Activated naive CD4-positive, alpha-beta T cell treated with anti-CD3 and anti-CD28 coated beads, Interleukin-2, amount 10 ng/mL, durations not matched to agents 7 days and 5 days (primary cell): Measurements from ENCODE around the gene UBE2E3.
"Not testable (repeated sequence)": the region's sequence is repeated elsewhere in the genome, so short reads cannot be mapped to it uniquely, and the experiment has no call there.

Experiments
- CTCF ChIA-PET: fragments of 350-600 bp; sonication (Branson Sonifier 250); formaldehyde crosslinking; loops from one replicate; lab custom pipeline; 2021; ENCODE audit warnings: antibody characterized with exemption; lab: Charles Lee
- DNase-seq: peaks from one replicate; pipeline ENCODE4 v3.0.0-alpha.2; 2020
- H3K27ac Mint-ChIP-seq: one replicate; pipeline ENCODE4 v1.8.0; 2021; ENCODE audit warnings: mild to moderate bottlenecking, moderate library complexity, mixed read lengths
- H3K27me3 Mint-ChIP-seq: one replicate; pipeline ENCODE4 v1.8.0; 2021; ENCODE audit warnings: mild to moderate bottlenecking, mixed read lengths
- H3K36me3 Mint-ChIP-seq: one replicate; pipeline ENCODE4 v1.8.0; 2021; ENCODE audit warnings: mixed read lengths
- H3K4me1 Mint-ChIP-seq: one replicate; pipeline ENCODE4 v1.8.0; 2021; ENCODE audit warnings: mixed read lengths
- H3K4me3 Mint-ChIP-seq: one replicate; pipeline ENCODE4 v1.8.0; 2021; ENCODE audit warnings: mild to moderate bottlenecking, moderate library complexity, mixed read lengths
- H3K9me3 Mint-ChIP-seq: one replicate; pipeline ENCODE4 v1.8.0; 2021; ENCODE audit warnings: mixed read lengths

UBE2E3 gene

DNA sequence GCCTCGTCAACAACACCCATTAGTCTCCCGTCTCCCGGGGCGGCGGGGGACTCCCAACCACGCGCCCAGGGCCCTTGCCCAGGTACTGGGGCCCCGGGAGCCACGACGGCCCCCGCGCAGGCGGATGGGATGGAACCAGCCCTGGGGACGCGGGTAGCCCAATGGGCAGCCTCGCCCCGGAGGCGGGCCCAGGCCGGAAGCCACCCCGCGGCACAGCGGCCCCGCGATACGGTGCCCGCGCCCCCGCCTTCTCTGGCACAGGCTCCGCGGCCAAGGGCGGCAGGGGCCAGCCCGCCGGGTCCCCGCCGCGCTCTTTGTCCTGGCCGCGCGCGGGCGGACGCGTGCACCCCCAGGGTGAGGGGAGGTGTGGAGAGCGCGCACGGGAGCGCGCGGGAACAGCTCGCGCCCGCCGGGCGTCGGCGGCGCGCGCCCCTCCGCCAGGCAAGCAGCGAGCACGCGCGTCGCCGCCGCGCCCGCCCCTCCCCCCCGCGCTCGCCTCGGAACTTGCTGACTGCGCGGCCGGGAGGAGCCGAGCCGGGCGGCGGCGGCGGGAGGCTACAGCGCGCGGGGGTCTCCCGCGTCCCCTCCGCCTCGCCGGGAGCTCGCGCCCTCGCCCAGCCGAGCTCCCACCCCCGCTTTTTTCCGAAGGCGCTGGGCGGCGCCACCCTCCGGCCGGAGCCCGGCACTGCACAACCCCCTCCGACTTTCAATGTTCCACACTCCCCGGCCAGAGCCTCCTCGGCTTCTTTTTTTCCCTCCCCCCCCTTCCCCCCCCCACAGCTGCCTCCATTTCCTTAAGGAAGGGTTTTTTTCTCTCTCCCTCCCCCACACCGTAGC lies at the start of gene UBE2E3:
TSS of gene UBE2E3 (plus strand) at position 500 of the 837 bp plus-strand sequence. CDS start 1,438 bp downstream, outside the sequence.
- CTCF ChIA-PET: interaction anchor here (0.6 to 1.5 kb wide), 9 partner anchors 9 to 912 kb away, joined by 3 to 6 read pairs (median 4); no protein-coding TSS in a partner anchor
- Mint-ChIP-seq H3K36me3 (peaks cover 19% of the 10 kb centered on the region), H3K9me3 (no peaks in the 10 kb centered on the region), H3K27ac (peak within 1 kb of the TSS; percentile 94), H3K4me3 (peak within 1 kb of the TSS; percentile 98), H3K4me1 (peaks cover 37% of the 10 kb centered on the region), H3K27me3 (peaks cover 33% of the 10 kb centered on the region)
- DNase-seq: peak; percentile 83

DNA sequence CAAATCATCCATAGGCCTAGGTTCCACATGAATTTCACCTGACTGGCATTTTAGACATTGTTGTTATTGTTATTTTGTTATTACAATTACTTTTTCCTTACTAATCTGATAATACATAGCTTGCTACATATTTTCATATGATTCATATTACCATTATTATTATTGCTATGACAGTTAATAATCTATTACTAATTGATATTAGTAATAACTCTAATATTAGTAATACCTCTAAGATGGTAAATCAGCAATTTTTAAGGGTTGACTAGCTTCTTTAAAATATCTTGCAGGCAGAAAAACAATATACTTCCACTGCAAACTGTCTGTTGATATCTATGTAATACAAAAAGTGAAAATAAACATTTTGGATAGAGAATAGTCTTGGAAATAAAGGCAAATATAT lies 48.6 kb upstream of the UBE2E3 start:
- Mint-ChIP-seq H3K4me3 (no peak overlapping the region), H3K36me3 (no peaks in the 10 kb centered on the region), H3K27me3 (no peaks in the 10 kb centered on the region), H3K27ac (no peak overlapping the region), H3K4me1 (no peaks in the 10 kb centered on the region), H3K9me3 (no peaks in the 10 kb centered on the region)
- CTCF ChIA-PET: no interaction called here
- no peak for DNase-seq

DNA sequence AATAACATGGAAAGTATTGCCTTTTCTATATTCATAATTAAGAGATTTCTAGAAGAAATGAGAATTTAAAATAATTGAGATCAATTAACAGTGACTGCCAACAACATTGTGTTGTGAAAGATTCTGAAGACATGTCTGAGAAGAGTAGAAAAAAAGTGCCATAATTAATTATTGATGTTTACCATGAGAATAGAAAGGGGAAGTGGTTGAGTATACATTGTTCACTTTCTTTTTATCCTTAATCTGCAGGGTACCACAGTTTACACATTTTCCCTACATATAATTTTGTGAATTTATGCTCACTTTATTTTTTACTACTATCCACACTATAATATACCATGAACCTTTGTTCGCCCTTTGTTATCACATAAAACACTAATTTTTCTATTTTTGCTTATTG lies 47.1 kb upstream of the UBE2E3 start:
- Mint-ChIP-seq H3K36me3 (no peaks in the 10 kb centered on the region), H3K27ac (no peak overlapping the region), H3K4me1 (peaks cover 5% of the 10 kb centered on the region), H3K4me3 (no peak overlapping the region), H3K9me3 (peaks cover 7% of the 10 kb centered on the region), H3K27me3 (no peaks in the 10 kb centered on the region)
- no peak for DNase-seq
- CTCF ChIA-PET: no interaction called here

- no peaks in the 10 kb centered on the region for H3K36me3 Mint-ChIP-seq
- H3K4me3 Mint-ChIP-seq: no peak overlapping the region
- H3K27ac Mint-ChIP-seq: no peak overlapping the region
- CTCF ChIA-PET: no interaction called here
- H3K9me3 Mint-ChIP-seq: peaks cover 7% of the 10 kb centered on the region
- no peak for DNase-seq
- no peaks in the 10 kb centered on the region for H3K27me3 Mint-ChIP-seq
- peaks cover 5% of the 10 kb centered on the region for H3K4me1 Mint-ChIP-seq
Observed at GRCh38 chr2:180934911-180935310, 45.5 kb upstream of the UBE2E3 start.

GRCh38 chr2:180937480-180937879 lies 42.9 kb upstream of the UBE2E3 start:
- CTCF ChIA-PET, H3K4me3 Mint-ChIP-seq, H3K27me3 Mint-ChIP-seq, H3K4me1 Mint-ChIP-seq, H3K36me3 Mint-ChIP-seq, H3K9me3 Mint-ChIP-seq: not testable (repeated sequence)
- peak overlapping the region; percentile 58 for H3K27ac Mint-ChIP-seq
- peak; percentile 22 for DNase-seq

DNA sequence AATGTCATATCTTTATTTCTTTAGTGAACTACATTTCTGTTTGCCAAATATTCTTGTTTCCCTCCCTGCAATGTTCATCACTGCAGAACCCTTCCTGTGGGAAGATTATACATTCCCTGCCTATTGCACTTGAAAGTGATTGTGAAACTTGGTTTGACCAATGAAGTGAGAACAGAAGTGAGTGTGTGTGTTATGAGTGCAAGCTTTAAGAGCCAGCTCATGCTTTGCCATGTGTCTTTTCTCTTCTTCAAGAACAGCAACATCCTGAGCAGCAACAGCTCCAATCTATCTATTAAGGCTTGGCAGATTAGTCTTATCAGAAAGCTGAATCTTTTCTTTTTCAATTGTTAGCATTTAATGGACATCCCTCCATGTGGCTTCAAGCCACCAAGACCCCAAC lies 42.0 kb upstream of the UBE2E3 start:
- CTCF ChIA-PET: interaction anchor here (1.1 kb wide), 1 partner anchor 42 kb away, joined by 3 read pairs; the partner anchor contains the start of gene UBE2E3
- no peak overlapping the region for H3K27ac Mint-ChIP-seq

DNA sequence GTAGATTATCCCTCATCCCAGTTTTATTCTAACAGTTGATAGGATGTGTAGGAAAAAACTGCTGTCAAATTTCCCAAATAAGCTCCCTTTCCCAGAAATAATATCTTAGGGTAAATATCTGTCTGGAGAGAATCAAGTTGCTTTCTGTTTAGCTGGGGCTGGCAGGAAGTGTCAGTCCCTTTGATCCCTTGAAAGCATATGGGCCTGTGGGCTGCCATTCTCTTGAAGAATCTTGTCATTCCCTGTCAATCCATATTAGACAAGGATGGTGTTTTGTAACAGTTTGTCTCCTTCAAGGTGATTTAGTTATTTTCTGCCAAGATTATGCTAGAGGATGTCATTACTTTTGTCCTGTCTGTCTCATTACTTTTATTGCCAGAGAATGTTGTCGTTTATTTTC lies 37.1 kb upstream of the UBE2E3 start:
- CTCF ChIA-PET: interaction anchor here (0.9 kb wide), 1 partner anchor 115 kb away, joined by 3 read pairs; no protein-coding TSS in a partner anchor
- Mint-ChIP-seq H3K4me3 (no peak overlapping the region), H3K4me1 (no peaks in the 10 kb centered on the region), H3K9me3 (no peaks in the 10 kb centered on the region), H3K27ac (no peak overlapping the region), H3K27me3 (peaks cover 4% of the 10 kb centered on the region), H3K36me3 (no peaks in the 10 kb centered on the region)
- DNase-seq: no peak

More for the DNA sequence above, 42.0 kb upstream of the UBE2E3 start:
- no peaks in the 10 kb centered on the region for H3K27me3 Mint-ChIP-seq
- peaks cover 7% of the 10 kb centered on the region for H3K9me3 Mint-ChIP-seq
- H3K36me3 Mint-ChIP-seq: no peaks in the 10 kb centered on the region
- no peak overlapping the region for H3K4me3 Mint-ChIP-seq
- peaks cover 5% of the 10 kb centered on the region for H3K4me1 Mint-ChIP-seq
- DNase-seq: no peak

GRCh38 chr2:180944372-180944771 lies 36.0 kb upstream of the UBE2E3 start:
- no peak overlapping the region for H3K4me3 Mint-ChIP-seq
- H3K27me3 Mint-ChIP-seq: peaks cover 4% of the 10 kb centered on the region
- H3K27ac Mint-ChIP-seq: no peak overlapping the region
- no peaks in the 10 kb centered on the region for H3K4me1 Mint-ChIP-seq
- DNase-seq: no peak
- no peaks in the 10 kb centered on the region for H3K9me3 Mint-ChIP-seq
- no peaks in the 10 kb centered on the region for H3K36me3 Mint-ChIP-seq
- CTCF ChIA-PET: interaction anchor here (0.9 kb wide), 1 partner anchor 114 kb away, joined by 3 read pairs; no protein-coding TSS in a partner anchor

DNA sequence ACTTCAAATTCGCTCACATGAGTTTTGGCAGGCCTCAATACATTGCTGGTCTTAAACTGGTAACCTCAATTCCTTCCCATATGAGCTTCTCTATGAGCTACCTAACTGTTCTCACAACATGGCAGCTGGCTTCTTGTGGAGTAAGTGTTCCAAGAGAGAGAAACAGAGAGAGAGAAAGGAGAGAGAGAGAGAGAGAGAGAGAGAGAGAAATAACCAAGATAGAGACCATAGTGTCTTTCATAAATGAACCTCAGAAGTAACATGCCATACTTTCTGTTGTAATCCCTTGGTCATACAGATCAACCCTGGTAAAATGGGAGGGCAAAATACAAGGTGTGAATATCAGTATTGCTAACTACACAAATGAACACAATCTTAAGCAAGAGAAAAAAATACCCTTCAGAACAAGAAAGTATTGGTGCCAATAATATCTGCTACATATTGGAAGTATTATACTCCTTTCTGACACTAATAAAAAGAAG lies 33.2 kb upstream of the UBE2E3 start:
- Mint-ChIP-seq H3K36me3 (no peaks in the 10 kb centered on the region), H3K9me3 (no peaks in the 10 kb centered on the region), H3K4me3 (no peak overlapping the region), H3K27ac (no peak overlapping the region), H3K27me3 (peaks cover 7% of the 10 kb centered on the region), H3K4me1 (no peaks in the 10 kb centered on the region)
- DNase-seq: no peak
- CTCF ChIA-PET: interaction anchor here (0.7 kb wide), 1 partner anchor 51 kb away, joined by 3 read pairs; no protein-coding TSS in a partner anchor

DNA sequence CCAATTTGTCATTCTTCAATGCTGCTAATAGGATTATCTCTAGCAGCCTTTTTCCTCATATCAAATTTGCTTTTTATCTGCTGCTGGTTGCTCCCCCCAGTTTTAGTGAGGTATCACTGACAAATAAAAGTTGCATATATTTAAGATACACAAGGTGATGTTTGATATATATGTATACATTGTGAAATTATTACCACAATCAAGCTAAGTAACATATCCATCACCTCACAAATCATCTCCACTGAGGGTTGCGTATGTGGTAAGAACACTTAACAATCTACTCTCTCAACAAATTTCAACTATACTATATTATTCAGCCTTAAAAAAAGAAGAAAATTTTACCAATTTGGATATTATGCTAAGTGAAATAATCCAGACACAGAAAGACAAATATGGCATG lies 30.5 kb upstream of the UBE2E3 start:
- H3K9me3 Mint-ChIP-seq: no peaks in the 10 kb centered on the region
- H3K4me3 Mint-ChIP-seq: no peak overlapping the region
- no peaks in the 10 kb centered on the region for H3K4me1 Mint-ChIP-seq
- CTCF ChIA-PET: no interaction called here
- DNase-seq: no peak
- H3K36me3 Mint-ChIP-seq: no peaks in the 10 kb centered on the region
- peaks cover 7% of the 10 kb centered on the region for H3K27me3 Mint-ChIP-seq
- H3K27ac Mint-ChIP-seq: no peak overlapping the region

- DNase-seq: no peak
- Mint-ChIP-seq H3K4me1 (no peaks in the 10 kb centered on the region), H3K4me3 (no peak overlapping the region), H3K36me3 (no peaks in the 10 kb centered on the region), H3K27ac (no peak overlapping the region), H3K9me3 (no peaks in the 10 kb centered on the region), H3K27me3 (peaks cover 10% of the 10 kb centered on the region)
- CTCF ChIA-PET: no interaction called here
Observed at GRCh38 chr2:180952082-180952481, 28.3 kb upstream of the UBE2E3 start.

GRCh38 chr2:180952731-180953336 lies 27.6 kb upstream of the UBE2E3 start:
- Mint-ChIP-seq H3K4me3 (no peak overlapping the region), H3K36me3 (no peaks in the 10 kb centered on the region), H3K4me1 (no peaks in the 10 kb centered on the region), H3K9me3 (no peaks in the 10 kb centered on the region), H3K27ac (no peak overlapping the region), H3K27me3 (peaks cover 7% of the 10 kb centered on the region)
- CTCF ChIA-PET: no interaction called here
- DNase-seq: no peak

- H3K27ac Mint-ChIP-seq: no peak overlapping the region
- no peak overlapping the region for H3K4me3 Mint-ChIP-seq
- DNase-seq: no peak
- H3K27me3 Mint-ChIP-seq: peaks cover 7% of the 10 kb centered on the region
- H3K36me3 Mint-ChIP-seq: no peaks in the 10 kb centered on the region
- CTCF ChIA-PET: no interaction called here
- H3K4me1 Mint-ChIP-seq: no peaks in the 10 kb centered on the region
- no peaks in the 10 kb centered on the region for H3K9me3 Mint-ChIP-seq
Observed at GRCh38 chr2:180953550-180953949, 26.9 kb upstream of the UBE2E3 start.

DNA sequence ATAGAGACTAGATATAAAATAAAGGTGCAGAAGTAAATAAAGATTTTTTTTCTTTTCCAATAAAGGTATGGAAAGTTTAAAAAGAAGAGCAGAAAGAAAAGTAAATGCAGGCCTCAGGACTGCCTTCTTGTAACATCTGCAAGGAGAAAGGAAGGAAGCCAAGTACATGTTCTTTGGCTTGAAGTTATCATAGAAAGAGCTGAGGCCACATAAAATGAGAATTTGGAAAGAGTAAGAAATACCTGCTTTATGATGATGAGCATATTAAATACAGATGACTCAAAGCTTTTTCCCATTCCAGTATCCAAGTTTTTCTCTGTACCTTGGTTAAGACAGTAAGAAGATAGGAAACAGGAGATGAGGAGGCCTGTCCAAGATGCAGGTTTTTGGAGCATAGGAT lies 25.3 kb upstream of the UBE2E3 start:
- no peak for DNase-seq
- Mint-ChIP-seq H3K4me3 (no peak overlapping the region), H3K27me3 (peaks cover 7% of the 10 kb centered on the region), H3K36me3 (no peaks in the 10 kb centered on the region), H3K9me3 (no peaks in the 10 kb centered on the region), H3K27ac (no peak overlapping the region), H3K4me1 (no peaks in the 10 kb centered on the region)
- CTCF ChIA-PET: no interaction called here
